Activated CD8-positive, alpha-beta memory T cell treated with anti-CD3 and anti-CD28 coated beads, Interleukin-2, amount 50 U/mL, for 24 hours (primary cell): Measurements from ENCODE around the gene ZCCHC18.

Source experiments
- DNase-seq: peaks from one replicate; pipeline ENCODE4 v3.0.0-alpha.2; 2020; ENCODE audit errors: extremely low read depth

ZCCHC18 gene

GRCh38 chrX:104134583-104135261, 22.4 kb downstream of the ZCCHC18 start:
- DNase-seq = no peak

DNA sequence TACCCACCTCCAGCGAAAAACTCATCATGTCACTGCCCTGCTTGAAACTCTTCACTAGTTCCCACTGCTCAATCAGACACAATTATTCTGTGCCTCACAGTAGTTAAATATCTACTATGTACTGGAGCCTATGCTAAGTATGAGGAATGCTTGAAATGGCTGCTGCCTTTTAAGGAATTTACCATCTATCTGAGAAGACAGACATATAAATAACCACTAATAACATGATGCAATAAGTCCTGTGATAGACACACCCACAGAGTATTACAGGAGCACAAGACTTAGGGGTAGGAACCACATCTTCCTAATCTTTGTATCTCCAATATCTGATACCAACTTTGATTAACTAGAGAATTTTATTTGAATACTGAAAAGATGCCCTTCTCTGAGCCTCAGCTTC, 23.4 kb downstream of the ZCCHC18 start:
- DNase-seq = no peak

GRCh38 chrX:104136241-104137019, 24.1 kb downstream of the ZCCHC18 start:
- DNase-seq = no peak

DNA sequence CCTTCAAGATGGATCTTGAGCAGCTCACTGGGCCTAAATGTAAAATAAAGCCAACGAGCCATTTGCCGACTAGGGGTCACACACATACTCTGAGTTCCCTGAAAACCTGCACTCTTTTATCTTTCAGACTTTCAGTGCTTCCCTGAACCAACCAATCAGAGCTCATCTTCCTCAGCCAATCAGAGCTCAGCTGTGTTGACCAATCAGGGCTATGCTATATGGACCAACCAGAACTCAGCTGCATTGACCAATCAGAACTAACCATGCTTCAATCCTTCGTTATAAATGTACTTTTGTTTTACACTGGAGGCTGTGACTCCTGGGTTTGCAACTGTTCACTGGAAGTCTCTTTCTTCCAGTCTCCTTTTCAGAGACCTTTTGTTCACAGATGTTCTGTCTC, 25.2 kb downstream of the ZCCHC18 start:
- no peak for DNase-seq

DNA sequence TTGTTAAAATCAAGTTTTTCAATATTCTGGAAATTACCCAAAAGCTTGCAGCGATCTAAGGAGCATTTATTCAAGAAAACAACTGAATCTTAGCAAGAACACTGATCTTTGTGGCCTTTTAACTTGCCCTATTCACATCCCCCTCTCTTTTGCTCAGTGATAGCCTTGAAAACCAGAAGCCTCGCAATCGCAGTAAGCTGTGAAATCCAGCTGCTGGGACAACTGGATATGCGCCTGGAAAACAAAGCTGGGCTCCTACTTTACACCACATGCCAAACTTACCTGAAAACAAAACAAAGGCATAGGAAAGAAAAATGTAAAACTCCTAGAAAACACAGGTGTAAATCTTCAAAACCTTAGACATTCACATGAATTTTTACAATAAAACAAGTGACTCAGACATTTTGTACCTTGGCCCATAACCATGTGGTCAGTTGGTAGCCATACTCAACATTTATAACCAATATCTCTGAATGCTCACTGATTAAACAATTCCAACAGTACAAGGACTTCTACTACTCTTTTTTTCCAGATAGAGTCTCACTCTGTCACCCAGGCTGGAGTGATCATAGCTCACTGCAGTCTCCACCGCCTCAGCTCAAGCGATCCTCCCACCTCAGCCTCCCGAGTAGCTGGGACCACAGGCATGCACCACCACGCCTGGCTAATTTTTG, 28.9 kb downstream of the ZCCHC18 start:
- DNase-seq = no peak

DNA sequence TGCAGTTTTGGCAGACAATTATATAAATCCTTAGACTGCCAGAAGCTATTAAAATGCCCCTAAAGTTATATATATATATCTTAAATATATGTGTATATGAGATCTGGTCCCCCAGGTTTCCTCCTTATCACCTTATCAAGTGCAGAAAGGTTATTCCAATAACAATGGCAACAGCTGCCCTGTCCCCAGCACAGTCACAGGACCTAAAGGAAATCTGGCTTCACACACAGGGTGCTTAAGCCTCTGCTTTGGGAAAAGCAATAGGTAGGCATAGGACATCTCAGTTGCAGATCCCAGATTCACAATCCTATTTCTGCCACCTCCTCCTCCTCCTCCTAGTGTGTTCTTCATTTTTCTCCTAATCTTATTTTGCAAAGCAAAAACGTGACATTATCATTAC, 38.7 kb downstream of the ZCCHC18 start:
- DNase-seq = no peak

DNA sequence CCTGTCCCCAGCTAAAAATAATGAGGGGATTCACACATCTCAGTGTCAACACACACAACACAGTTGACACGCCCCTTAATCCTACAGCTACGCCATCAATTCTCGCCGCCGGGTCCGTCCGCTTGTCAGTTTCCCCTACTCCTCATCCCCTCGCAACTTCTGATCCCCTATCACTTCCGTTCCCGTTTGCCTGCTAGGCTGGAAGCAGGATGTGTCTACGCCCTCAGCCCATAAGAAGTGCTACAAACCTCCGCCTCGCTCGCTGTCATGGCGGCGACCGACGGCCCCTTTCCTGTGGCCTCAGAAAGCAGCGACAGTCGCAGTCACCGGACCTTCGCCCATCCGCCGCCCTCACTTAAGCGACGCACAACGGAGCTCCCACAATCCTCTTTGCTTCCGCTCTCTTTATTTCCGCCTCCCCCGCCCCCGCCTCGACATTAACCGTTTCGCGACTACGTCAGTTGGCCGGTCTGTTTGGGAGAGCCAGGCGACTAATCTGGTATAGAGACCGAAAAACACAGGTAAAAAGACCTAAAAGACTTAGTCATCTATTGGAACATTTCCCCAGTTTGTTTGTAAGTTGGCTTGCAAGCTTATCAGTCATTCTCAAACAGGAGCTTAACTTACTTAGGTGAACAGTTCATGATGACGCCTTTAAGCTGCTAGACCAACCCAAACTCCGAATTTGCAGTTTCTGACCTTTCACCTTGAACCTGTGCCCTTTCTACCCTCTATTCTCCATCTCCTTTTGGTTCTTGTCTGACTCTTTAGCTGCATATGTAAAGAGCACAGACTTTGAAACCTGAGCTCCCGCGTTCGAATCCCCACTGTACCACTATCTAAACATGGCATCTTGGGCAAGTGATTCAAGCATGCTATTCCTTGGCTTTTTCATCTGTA, 44.6 kb downstream of the ZCCHC18 start, which contains the start of gene SLC25A53:
SLC25A53 (minus strand) TSS at position 380 of the 900 bp plus-strand sequence. CDS start 51,752 bp downstream, outside the sequence.
- peak; percentile 39 for DNase-seq
